HG02623 (cell line): ENCODE results near the gene IL10RA.
"Not testable (repeated sequence)": the region's sequence is repeated elsewhere in the genome, so short reads cannot be mapped to it uniquely, and the experiment has no call there.

Experiments
- ATAC-seq: cut with Tn5 transposase; IDR thresholded peaks from one replicate; pipeline ENCODE4 v1.9.1; 2021; ENCODE audit warnings: moderate library complexity; ENCODE audit not compliant: unreplicated experiment

The IL10RA gene

GRCh38 chr11:117960406-117960805 is 25.8 kb upstream of the IL10RA start:
- no peak for ATAC-seq

DNA sequence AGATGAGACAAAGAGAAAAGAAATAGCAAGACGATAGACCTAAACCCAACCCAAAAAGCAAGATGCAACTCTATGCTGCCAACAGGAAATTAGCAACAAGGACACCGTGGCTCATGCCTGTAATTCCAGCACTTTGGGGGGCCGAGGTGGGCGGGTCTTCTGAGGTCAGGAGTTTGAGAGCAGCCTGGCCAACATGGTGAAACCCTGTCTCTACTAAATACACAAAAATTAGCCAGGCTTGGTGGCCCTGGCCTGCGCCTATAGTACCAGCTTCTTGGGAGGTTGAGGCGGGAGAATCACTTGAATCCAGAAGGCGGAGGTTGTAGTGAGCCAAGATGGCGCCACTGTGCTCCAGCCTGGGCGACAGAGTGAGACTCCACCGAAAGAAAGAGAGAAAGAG is 24.3 kb upstream of the IL10RA start:
- no peak for ATAC-seq

DNA sequence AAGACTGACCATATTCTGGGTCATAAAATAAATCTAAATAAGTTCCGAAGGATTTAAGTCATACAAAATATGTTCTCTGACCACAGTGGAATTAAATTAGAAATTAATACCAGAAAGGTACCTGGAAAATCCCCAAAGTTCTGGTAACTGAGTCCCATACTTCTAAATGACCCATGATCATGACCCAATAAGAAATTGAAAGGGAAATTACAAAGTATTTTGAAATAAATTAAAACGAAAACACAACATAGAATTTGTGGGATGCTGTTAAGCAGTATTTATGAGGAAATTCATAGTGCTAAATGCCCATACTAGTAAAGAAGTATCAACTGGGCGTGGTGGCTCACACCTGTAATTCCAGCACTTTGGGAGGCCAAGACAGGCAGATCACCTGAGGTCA is 23.4 kb upstream of the IL10RA start:
- no peak for ATAC-seq

DNA sequence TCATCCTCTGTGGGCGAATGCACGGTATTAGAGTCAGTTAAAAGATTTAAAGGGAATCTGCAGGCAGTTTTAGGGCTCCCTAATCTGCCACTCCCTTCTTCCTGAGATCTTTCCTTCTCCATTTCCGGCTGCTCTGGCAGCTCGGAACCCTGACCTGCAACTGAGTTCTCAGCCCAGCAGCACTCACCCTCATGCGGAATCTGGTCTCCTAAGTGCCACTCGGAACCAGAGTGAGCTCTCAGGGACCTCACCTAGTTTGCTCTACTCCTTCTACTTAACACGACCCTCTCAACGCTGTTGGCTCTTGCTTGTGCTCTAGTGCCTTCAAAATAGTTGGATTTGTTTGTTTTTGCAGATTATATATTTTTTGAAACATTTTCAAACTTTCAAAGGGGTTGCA is 19.3 kb upstream of the IL10RA start:
- no peak for ATAC-seq

- ATAC-seq: no peak
Measured at GRCh38 chr11:117969160-117969991, 16.8 kb upstream of the IL10RA start.

GRCh38 chr11:117970400-117971024 is 15.7 kb upstream of the IL10RA start:
- ATAC-seq: no peak

DNA sequence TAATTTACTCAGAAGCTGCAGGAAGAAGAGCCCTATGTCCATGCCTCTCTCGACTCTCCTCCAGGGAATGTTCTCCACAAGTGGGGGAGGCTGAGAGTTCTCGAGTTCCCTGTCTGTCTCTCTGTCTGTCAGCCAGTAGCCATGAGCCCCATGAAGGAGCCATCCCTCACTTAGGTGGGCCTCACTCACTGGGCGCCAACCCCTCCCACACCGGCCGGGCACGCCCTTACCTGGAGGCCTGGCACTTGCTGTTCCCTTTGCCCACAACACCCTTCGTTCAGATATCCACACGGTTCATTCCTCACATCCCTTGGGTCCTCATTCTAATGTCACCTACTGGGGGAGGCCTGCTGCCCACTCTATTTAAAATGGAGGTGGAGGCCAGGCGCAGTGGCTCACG is 14.2 kb upstream of the IL10RA start:
- no peak for ATAC-seq

DNA sequence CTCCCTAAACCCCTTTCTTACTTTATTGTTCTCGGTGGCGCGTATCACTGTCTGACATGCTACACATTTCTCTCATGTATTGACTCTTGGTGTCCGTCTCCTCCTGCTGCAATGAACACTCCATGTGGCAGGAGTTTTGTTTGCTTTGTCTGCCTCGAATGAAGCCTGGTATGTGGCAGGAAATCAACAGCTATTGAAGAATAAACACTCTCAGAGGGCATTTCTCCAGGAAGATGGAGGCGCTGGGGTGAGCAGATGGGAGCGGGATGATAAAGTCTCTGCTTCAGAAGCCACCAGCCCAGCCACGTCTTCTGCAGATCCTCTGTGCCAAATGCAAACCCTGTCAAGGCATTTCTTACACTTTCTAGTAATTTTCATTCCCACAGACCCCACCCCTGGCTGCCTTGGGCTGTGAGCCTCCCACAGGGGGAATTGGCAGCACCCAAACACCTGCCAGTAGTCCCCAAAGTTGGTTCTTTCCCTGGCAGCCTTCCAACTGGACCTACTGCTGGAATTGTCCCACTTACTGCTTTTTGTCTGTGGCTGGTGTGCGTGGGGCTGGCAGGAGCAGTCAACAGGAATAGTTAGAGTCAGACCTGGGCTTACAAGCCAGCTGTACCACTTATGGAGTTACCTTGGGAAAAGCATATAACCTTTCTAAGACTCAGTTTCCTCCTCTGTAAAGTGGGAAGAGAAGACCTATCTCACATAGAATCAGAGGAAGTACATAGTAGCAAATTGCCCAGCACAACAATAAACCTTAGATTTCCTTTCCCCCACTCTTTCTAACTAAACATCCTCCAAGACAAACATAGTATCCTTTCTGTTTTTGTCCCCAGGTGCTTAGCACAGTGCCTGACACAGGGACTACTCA is 13.3 kb upstream of the IL10RA start:
- no peak for ATAC-seq

DNA sequence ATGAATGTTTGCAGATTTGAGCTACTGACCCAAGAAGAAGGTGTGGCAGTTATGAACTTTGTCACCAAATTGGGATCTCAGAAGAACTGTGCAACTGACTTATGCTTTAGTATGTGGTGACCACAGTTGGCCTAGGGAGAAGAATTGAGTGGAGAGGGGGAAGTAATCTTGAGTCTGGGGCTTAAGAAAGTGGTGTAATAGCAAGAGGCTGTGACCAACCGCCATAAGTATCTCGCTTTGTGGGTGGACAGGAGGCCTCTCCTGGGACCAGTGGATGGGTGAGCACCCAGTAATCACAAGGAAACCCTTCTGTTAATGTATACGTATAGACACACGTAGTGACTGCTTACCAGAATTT is 12.7 kb upstream of the IL10RA start:
- no peak for ATAC-seq

GRCh38 chr11:117976445-117976844 is 9.7 kb upstream of the IL10RA start:
- no peak for ATAC-seq

DNA sequence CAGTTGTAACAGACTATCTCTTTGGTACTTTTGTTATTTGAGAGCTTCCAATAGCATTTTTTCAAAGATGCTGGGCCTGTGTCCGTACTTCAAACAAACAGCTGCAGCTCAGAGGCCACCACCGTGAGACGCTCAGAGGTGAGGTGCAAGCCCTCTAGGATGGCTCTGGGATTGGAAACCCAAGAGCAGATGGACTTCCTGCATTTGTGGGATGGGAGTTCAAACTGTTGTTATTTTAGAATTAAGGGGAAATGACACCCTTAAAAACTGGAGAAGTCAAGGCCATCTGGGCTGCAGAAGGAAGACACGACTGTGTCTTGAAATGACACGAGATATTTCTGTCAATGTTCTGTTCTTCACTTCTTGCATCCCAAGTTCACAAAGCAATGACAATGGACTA is 9.2 kb upstream of the IL10RA start:
- no peak for ATAC-seq

- not testable (repeated sequence) for ATAC-seq
Measured at GRCh38 chr11:117977612-117978264, 8.5 kb upstream of the IL10RA start.

DNA sequence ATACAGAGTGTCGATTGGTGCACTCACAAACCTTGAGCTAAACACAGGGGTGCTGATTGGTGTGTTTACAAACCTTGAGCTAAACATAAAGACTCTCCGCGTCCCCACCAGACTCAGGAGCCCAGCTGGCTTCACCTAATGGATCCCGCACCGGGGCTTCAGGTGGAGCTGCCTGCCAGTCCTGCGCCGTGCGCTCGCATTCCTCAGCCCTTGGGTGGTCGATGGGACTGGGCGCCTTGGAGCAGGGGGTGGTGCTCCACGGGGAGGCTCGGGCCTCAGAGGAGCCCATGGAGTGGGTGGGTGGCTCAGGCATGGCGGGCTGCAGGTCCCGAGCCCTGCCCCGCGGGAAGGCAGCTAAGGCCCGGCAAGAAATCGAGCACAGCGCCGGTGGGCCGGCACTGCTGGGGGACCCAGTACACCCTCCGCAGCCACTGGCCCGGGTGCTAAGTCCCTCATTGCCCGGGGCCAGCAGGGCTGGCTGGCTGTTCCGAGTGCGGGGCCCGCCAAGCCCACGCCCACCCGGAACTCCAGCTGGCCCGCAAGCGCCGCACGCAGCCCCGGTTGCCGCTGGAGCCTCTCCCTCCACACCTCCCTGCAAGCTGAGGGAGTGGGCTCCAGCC is 7.8 kb upstream of the IL10RA start:
- ATAC-seq: not testable (repeated sequence)

DNA sequence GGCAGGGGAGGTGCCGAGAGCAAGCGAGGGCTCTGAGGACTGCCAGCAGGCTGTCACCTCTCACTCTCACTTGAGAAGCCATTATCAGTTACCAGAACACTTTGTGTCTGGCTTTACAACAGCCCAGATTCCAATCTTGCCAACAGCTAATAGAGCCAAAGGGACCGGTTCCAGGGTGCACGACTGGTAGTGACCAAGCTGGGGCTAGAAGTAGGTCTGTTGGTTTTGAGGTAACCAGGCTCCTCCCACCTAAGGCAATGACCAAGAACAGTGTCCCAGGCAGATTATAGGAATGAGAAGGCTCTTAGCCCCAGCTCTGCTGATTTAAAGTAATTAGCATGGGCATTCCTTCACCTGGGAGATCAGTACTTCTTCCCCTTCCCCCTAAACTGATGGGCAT is 7.2 kb upstream of the IL10RA start:
- no peak for ATAC-seq

DNA sequence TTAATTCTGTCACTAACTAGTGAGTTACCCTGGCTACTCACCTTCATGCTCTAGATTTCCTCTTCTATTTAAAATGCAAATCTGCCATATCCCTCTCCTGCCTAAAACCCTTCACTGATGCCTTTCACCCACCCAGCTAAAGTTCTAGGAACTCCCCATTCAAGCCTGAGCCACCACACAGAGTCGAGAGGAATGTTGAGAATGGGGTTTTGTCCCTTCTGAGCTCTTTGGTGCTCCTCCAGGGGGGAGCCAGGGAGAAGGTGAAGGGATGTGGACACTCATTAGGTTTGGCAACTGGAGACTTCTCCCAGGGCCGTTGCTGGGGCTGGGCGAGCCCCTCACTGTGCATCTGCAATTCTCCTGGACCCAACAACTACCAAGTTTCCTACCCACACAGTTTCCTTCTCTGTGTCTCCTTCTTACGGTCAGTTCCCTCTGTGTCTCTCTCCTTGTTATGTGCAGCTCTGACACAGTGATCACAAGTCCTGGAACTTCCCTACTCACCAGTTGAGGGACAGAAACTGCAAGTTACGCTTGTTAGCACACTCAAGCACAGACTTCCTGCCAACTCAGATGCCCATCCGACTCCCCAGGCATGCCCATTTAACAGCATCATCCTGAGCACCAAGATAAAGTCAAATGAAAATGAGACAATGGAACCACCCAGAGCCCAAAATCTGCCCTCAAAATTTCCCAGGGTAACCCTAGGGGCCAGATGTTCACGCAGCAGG is 6.5 kb upstream of the IL10RA start:
- peak; percentile 52 for ATAC-seq

GRCh38 chr11:117980280-117980679 is 5.9 kb upstream of the IL10RA start:
- ATAC-seq: no peak

GRCh38 chr11:117980720-117981119 is 5.5 kb upstream of the IL10RA start:
- ATAC-seq: no peak

- no peak for ATAC-seq
Measured at GRCh38 chr11:117983163-117983475, 3.1 kb upstream of the IL10RA start.

- ATAC-seq: no peak
Measured at GRCh38 chr11:117984476-117984875, 1.7 kb upstream of the IL10RA start.

- no peak for ATAC-seq
Measured at GRCh38 chr11:117986981-117987574, 884 bp downstream of the IL10RA start.
